ENCODE results near the gene RSRC1.
A peak's percentile ranks its signal among the peaks of the same experiment; 100 is the strongest.
"Not testable (repeated sequence)": the region's sequence is repeated elsewhere in the genome, so short reads cannot be mapped to it uniquely, and the experiment has no call there.

The RSRC1 gene

DNA sequence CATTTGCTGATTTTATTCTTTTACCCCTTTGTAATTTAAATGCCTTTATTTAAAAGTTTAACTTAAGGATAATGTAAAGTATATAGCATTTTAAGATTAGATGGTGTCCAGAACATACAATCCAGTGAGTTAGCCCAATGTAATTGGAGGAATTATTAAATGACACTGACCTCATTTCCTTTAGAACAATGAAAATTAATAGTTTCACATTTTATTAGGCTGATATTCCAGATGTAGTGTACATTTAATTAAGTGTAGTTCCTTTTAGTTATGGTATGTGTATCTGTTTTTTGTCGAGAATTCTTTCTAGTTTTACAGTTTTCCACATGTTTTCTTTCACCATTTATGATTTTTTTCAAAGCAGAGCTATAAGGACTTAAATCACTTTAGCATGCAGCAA, 75.8 kb downstream of the RSRC1 start:
- in situ Hi-C loops (cut with HindIII; ENCODE audit: low pct_ligation_motif_present, low pct_unique_long_range_greater_than_20kb, low sequenced_read_pairs) = no loop called here
- DNase-seq = no peak

DNA sequence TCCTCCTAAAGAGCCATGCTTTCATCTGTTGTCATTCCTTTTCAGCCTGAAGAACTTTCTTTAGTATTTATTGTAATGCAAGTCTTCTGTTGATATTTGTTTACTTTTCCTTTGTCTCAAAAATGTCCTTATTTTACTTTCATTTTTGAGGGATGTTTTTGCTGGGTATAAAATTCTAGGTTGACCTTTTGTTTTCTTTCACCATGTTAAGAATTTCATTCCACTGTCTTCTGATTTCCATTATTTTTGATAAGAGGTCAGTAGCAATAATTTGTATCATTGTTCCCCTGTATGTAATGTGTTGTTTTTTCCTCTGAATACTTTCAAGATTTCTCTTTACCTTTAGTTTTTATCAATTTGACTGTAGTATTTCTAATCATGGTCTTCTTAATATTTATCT, 91.1 kb downstream of the RSRC1 start:
- DNase-seq = peak; percentile 3
- in situ Hi-C loops (cut with HindIII; ENCODE audit: low pct_ligation_motif_present, low pct_unique_long_range_greater_than_20kb, low sequenced_read_pairs) = no loop called here

DNA sequence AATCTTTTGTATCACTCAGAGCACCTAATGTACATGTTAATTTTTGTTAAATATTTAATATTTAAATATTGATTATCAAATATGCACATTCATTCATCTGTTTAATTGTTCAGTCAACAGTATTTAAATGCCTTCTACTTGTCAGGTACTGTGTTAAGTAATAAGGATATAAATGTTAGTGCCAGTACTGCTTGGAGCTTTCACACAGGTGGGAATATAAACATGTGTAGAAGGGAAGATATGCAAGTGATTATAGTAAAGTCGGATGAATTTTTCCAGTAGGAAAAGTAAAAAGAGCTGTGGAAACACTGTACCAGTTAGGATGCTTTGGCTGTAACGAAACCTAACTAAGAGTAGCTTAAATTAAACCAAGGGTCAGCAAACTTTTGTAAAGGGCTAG, 95.4 kb downstream of the RSRC1 start:
- no peak for DNase-seq
- in situ Hi-C loops (cut with HindIII; ENCODE audit: low pct_ligation_motif_present, low pct_unique_long_range_greater_than_20kb, low sequenced_read_pairs) = no loop called here

DNA sequence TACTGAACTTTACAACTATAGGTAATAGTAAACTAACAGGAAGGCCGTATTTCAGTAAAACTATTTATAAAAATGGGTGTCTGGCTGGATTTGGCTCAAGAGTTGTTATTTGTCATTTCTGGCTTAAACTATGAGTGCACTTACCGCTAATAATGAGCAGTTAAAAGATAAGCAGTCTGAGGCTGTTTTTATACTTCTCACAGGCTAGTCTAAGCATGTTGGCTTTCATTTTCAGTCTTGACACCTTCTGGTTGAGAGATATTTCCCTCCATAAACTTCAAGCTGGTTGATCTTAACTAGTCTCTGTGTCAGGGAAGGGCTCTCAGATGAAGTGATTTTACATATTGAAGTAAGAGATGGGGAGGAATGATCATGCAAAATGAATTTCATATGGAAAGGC, 96.1 kb downstream of the RSRC1 start:
- DNase-seq = no peak
- in situ Hi-C loops (cut with HindIII; ENCODE audit: low pct_ligation_motif_present, low pct_unique_long_range_greater_than_20kb, low sequenced_read_pairs) = no loop called here

GRCh38 chr3:158210067-158210466, 100.2 kb downstream of the RSRC1 start:
- DNase-seq = no peak
- in situ Hi-C loops (cut with HindIII; ENCODE audit: low pct_ligation_motif_present, low pct_unique_long_range_greater_than_20kb, low sequenced_read_pairs) = no loop called here

DNA sequence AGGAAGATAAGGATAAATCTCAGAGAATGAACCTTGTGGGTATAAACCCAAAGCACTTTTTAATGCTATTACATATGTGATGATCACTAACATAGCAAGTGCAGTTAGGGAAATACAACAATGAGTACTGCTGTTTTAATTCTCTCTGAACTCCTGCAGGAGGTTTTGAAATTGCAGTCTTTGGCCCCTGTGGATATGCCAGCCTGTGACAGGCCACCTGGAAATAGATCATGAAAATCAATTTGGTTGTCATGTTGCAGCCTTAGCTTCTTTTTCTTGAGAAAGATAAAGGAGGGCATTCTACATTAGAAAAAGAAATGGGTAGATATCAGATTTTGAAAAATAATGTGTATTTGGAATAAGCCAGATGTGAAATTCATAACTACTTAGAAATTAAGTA, 103.6 kb downstream of the RSRC1 start:
- in situ Hi-C loops (cut with HindIII; ENCODE audit: low pct_ligation_motif_present, low pct_unique_long_range_greater_than_20kb, low sequenced_read_pairs) = no loop called here
- no peak for DNase-seq

DNA sequence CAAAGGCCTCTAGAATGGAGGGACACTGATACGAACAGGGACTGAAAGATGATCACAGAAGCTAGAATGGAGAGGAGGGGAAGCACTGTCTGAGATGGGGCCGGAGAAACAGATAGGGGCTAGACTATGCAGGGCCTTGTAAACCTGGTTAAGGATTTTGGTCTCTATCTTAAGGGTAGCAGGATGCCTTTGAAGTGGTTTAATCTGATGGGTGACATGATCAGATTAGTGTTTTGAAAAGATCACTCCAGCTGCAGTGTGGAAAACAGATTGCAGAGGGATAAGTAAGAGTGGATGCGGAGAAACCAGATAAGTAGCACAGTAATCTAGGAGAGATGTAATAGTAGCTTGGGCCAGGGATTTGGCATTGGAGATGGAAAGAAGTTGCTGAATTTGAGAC, 108.1 kb downstream of the RSRC1 start:
- in situ Hi-C loops (cut with HindIII; ENCODE audit: low pct_ligation_motif_present, low pct_unique_long_range_greater_than_20kb, low sequenced_read_pairs) = no loop called here
- no peak for DNase-seq

DNA sequence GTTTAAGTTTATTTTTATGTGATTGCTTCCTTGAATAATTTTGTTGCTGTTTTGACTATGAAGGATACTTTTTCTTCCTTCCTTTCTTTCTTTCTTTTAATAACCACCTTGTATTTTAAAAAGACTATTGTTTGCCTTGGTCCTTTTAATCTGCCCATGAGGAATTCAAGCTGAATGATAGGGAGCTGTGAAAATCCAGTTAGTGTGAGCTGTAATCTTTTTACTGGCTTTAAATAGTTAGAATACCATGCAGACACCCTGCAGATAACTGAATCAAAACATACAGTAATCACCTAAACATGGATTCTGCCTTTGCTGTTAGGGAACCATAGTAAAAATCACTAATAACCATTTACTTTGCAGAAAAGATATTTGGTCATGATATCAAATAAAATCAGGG, 110.7 kb downstream of the RSRC1 start:
- in situ Hi-C loops (cut with HindIII; ENCODE audit: low pct_ligation_motif_present, low pct_unique_long_range_greater_than_20kb, low sequenced_read_pairs) = no loop called here
- DNase-seq = no peak

DNA sequence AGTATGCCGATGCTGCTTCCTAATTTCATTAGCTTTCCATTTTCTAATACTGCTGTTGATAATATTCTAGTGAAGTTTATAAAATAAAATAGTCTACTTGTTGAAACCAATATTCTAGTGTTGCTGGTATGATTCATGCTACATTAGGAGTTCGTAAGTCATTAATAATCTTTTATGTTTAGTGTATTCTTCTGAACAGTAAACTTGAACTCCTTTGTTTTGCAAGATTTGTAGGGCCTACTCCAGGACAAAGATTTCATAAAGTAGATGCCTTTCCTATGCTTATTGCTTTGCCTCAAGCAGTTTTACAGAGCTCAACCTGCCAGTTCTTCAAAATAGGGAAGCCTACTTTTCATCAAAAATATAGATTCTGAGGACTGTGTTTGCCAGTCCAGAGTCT, 111.5 kb downstream of the RSRC1 start:
- in situ Hi-C loops (cut with HindIII; ENCODE audit: low pct_ligation_motif_present, low pct_unique_long_range_greater_than_20kb, low sequenced_read_pairs) = no loop called here
- no peak for DNase-seq

DNA sequence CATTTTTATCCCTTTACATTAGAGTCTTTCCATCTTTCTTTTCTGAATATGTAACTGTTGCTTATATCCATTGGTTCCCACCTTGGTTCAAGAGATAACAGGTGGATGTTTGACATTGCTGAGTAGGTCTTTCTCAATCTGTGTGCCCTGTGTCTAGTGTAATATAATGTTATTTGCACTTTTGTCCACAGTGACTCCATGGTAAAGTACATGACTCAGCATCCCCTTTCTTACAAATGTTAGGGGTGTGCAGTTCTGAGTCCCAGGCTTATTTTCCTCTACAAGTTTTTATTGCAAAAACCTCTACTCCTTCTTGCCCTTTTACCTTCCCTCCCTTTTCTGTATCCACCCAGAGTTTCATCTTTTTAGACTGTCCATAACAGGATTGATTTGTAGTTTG, 116.5 kb downstream of the RSRC1 start:
- in situ Hi-C loops (cut with HindIII; ENCODE audit: low pct_ligation_motif_present, low pct_unique_long_range_greater_than_20kb, low sequenced_read_pairs) = no loop called here
- no peak for DNase-seq

DNA sequence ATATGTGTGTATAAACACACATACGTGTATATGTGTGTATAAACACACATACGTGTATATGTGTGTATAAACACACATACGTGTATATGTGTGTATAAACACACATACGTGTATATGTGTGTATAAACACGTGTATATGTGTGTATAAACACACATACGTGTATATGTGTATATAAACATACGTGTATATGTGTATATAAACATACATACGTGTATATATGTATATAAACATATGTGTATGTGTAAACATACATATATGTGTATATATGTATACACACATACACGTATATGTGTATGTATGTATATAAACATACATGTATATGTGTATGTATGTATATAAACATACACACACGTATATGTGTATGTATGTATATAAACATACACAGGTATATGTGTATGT, 119.1 kb downstream of the RSRC1 start:
- DNase-seq; in situ Hi-C loops (cut with HindIII; ENCODE audit: low pct_ligation_motif_present, low pct_unique_long_range_greater_than_20kb, low sequenced_read_pairs): not testable (repeated sequence)

DNA sequence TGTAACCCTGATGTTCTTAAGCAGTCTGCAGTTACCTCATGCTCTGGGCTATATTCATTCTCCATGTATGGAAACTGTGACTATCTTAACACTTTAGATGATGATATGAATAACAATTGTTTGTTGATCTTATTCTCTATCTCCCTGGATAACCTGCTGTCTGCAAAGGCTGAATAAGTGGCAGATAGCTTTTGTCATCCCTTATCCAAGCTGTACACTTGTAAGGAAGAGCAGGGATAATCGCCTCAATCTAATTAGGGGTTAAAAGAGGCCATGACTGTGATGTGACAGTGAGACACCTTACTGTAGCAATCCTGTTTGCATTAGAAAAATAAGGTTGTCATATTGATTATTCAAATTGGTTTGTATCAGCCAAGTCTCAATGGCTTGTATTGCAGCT, 123.9 kb downstream of the RSRC1 start:
- in situ Hi-C loops (cut with HindIII; ENCODE audit: low pct_ligation_motif_present, low pct_unique_long_range_greater_than_20kb, low sequenced_read_pairs) = no loop called here
- no peak for DNase-seq

DNA sequence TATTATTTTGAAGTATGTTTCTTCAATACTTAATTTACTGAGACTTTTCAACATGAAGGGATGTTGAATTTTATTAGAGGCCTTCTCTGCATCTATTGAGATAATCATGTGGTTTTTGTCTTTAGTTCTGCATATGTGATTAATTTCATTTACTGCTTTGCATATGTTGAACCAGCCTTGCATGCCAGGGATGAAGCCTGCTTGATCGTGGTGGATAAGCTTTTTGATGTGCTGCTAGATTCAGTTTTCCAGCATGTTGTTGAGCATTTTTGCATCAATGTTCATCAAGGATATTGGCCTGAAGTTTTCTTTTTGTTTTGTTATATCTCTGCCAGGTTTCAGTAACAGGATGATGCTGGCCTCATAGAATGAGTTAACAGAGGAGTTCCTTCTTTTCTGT, 134.4 kb downstream of the RSRC1 start:
- in situ Hi-C loops (cut with HindIII; ENCODE audit: low pct_ligation_motif_present, low pct_unique_long_range_greater_than_20kb, low sequenced_read_pairs) = no loop called here
- no peak for DNase-seq

- in situ Hi-C loops (cut with HindIII; ENCODE audit: low pct_ligation_motif_present, low pct_unique_long_range_greater_than_20kb, low sequenced_read_pairs) = no loop called here
- no peak for DNase-seq
These were observed 137.4 kb downstream of the RSRC1 start for GRCh38 chr3:158247288-158247687.

GRCh38 chr3:158248261-158248660, 138.4 kb downstream of the RSRC1 start:
- in situ Hi-C loops (cut with HindIII; ENCODE audit: low pct_ligation_motif_present, low pct_unique_long_range_greater_than_20kb, low sequenced_read_pairs) = no loop called here
- DNase-seq = no peak

DNA sequence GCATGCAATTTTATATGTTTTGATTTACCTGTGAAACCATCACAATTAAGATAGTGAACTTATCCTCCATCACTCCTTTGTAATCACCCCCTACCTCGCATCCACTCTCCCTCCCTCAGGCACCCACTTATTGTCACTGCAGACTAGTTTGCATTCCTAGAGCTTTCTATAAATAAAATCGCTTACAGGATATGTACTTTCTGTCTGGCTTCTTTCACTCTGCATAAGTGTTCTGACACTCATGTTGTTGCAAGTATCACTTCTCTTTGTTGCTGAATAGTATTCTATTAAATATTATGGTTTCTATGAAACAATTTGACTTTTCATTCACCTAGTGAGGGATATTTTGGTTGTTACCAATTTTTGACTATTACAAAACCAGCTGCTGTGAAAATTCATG, 139.3 kb downstream of the RSRC1 start:
- in situ Hi-C loops (cut with HindIII; ENCODE audit: low pct_ligation_motif_present, low pct_unique_long_range_greater_than_20kb, low sequenced_read_pairs) = no loop called here
- no peak for DNase-seq

DNA sequence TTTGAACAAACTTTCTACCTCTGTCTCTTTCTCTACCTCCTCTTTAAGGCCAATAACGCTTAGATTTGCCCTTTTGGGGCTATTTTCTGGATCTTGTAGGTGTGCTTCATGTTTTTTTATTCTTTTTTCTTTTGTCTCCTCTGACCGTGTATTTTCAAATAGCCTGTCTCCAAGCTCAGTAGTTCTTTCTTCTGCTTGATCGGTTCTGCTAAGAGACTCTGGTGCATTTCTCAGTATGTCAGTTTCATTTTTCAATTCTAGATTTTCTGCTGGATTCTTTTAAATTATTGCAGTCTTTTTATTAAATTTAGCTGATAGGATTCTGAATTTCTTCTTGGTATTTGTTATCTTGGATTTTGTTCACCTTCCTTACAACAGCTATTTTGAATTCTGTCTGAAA, 148.7 kb downstream of the RSRC1 start:
- in situ Hi-C loops (cut with HindIII; ENCODE audit: low pct_ligation_motif_present, low pct_unique_long_range_greater_than_20kb, low sequenced_read_pairs) = no loop called here

GRCh38 chr3:158260392-158260791, 150.5 kb downstream of the RSRC1 start:
- DNase-seq = no peak
- in situ Hi-C loops (cut with HindIII; ENCODE audit: low pct_ligation_motif_present, low pct_unique_long_range_greater_than_20kb, low sequenced_read_pairs) = no loop called here

More for the DNA sequence above, 148.7 kb downstream of the RSRC1 start:
- no peak for DNase-seq

GRCh38 chr3:158261371-158261991, 151.6 kb downstream of the RSRC1 start:
- no peak for DNase-seq
- in situ Hi-C loops (cut with HindIII; ENCODE audit: low pct_ligation_motif_present, low pct_unique_long_range_greater_than_20kb, low sequenced_read_pairs) = no loop called here

GRCh38 chr3:158264894-158265293, 155.0 kb downstream of the RSRC1 start:
- in situ Hi-C loops (cut with HindIII; ENCODE audit: low pct_ligation_motif_present, low pct_unique_long_range_greater_than_20kb, low sequenced_read_pairs) = no loop called here
- DNase-seq = no peak

DNA sequence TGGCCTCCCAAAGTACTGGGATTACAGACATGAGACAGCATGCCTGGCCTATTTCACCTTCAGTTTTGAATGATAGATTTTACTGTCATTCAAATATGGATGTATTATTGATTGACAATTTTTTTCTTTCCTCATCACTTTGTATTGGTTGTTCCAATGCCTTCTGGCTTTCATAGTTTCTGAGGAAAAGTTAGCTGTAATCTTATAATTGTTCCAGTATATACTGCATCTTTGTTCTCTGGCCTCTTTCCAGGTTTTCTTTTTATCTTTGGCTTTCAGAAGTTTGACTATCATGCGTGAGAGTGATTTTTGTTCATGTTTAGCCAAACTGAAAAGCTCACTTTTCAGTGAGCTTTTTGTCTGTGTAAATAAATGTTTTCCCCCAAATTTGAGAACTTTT, 157.1 kb downstream of the RSRC1 start:
- peak; percentile 34 for DNase-seq
- in situ Hi-C loops (cut with HindIII; ENCODE audit: low pct_ligation_motif_present, low pct_unique_long_range_greater_than_20kb, low sequenced_read_pairs) = no loop called here
